ENCODE measurements around the gene TBL1XR1.

DNA sequence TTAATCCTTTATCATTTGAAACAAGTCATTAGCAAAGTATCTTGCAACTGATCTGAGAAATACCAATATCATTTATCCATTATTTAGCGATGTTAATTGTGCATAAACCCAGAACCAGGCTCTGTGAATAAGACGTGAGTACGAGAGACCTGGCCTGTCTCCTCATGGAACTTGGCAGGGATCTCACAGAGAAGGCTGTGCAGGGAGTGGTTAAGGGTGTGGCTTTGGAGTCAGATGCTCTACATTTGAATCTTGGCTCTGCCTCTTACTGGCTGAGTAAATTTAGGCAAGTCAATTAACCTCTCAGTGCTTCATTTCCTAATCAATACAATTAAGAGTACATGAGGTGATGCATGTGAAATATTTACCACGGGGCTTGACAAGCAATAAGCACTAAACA, 39.9 kb upstream of the TBL1XR1 start:
- TF ChIP-seq POLR2A (IDR thresholded peaks at IDR 0.05), result no peak
- TF ChIP-seq POLR2AphosphoS5 (IDR thresholded peaks at IDR 0.05), result no peak
- no peak for TF ChIP-seq CTCF (IDR thresholded peaks at IDR 0.05)
- TF ChIP-seq EP300 (IDR thresholded peaks at IDR 0.05), result no peak
